Measurements from ENCODE around the gene TMEM250. TPM values are rescaled to one million over a fixed set of nuclear protein-coding genes. Genes with fewer than 3 reads are reported as not detected.

Gene TMEM250
- total RNA-seq, 2 donors from 2014 or later: 20.3 to 29.3 TPM

DNA sequence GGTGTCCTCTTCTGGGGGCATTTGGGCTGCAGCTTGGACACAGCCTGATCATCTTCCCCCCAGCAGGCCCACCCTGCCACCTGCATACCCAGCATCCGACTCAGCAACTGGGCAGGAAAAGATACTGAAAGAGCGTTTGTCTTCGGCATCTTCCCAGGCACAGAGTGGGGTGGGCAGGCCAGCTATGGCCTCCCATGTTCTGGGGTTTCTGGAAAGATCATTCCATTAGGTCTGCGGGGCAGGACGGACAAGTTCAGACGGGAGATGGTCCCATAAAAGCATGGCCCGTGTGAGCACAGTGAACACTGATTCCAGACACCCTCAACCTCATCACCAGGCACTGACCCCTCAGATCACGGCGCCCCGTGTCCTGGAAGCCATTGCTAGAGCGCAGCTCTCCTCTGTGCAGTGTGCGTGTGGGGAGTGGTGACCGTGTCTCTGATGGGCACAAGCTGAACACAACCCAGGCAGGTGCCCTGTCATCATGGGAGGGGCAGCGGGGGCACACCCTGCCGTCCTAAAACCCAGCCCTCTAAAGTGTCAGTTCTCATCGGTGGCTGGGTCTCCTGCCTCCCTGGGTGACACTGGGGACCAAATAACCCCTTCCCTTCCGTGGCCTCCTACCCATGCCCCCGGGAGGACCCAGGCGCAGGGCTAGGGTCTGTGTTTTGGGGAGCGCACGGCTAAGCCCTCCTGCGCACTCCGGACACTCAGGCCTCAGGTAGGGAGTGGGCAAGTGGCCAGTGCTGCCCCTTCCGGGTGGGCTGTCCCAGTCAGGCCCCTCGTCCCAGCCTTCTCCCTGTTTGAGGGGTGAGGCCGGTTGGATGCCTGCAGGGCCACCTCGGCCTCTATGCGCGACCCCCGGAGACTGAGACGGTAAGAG is 13.2 kb upstream of the TMEM250 start:
- Histone ChIP-seq H3K4me3 (no peak overlapping the region), H3K27me3 (no peaks in the 10 kb centered on the region), H3K4me1 (peaks cover 0 to 23% of the 10 kb centered on the region in 2 donors), H3K36me3 (no peaks in the 10 kb centered on the region), H3K27ac (no peak overlapping the region), H3K9me3 (no peaks in the 10 kb centered on the region)
- no peak for DNase-seq (ENCODE audit: low spot score)
- TF ChIP-seq CTCF (IDR thresholded peaks at IDR 0.05): no peak

- Histone ChIP-seq H3K27ac (no peak overlapping the region), H3K36me3 (no peaks in the 10 kb centered on the region), H3K9me3 (no peaks in the 10 kb centered on the region), H3K4me3 (no peak overlapping the region), H3K27me3 (no peaks in the 10 kb centered on the region), H3K4me1 (peaks cover 0 to 20% of the 10 kb centered on the region in 2 donors)
- DNase-seq (ENCODE audit: low spot score): no peak
- TF ChIP-seq CTCF (IDR thresholded peaks at IDR 0.05): no peak
These were observed 10.5 kb upstream of the TMEM250 start for GRCh38 chr9:136129176-136129575.

GRCh38 chr9:136128436-136128835 is 9.8 kb upstream of the TMEM250 start:
- no peak for TF ChIP-seq CTCF (IDR thresholded peaks at IDR 0.05)
- H3K27me3 ChIP-seq: no peaks in the 10 kb centered on the region
- H3K9me3 ChIP-seq: no peaks in the 10 kb centered on the region
- H3K4me3 ChIP-seq: no peak overlapping the region
- no peak for DNase-seq (ENCODE audit: low spot score)
- H3K4me1 ChIP-seq: peaks cover 0 to 13% of the 10 kb centered on the region in 2 donors
- no peak overlapping the region for H3K27ac ChIP-seq
- H3K36me3 ChIP-seq: no peaks in the 10 kb centered on the region

DNA sequence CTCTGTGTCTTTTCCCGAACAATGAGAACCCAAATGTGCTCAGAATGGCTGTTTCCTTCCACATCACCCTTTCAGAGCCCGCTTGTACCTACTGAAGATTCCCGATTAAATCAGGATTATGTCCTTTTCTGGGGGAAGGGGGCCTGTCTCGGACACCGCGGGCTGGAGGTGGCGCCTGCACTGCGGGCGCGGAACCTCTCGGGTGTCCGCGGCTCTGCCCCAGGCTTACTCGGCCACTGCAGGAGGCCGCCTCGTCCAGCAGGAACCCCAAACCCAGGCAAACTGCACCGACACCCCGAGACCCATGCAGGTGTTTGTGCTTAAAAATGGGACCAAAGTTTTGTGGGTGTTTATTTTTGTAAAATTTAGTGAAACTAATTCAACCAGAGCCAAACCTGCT is 8.6 kb upstream of the TMEM250 start:
- Histone ChIP-seq H3K4me1 (peaks cover 0 to 11% of the 10 kb centered on the region in 2 donors), H3K4me3 (no peak overlapping the region), H3K36me3 (no peaks in the 10 kb centered on the region), H3K27ac (no peak overlapping the region), H3K9me3 (no peaks in the 10 kb centered on the region), H3K27me3 (no peaks in the 10 kb centered on the region)
- no peak for TF ChIP-seq CTCF (IDR thresholded peaks at IDR 0.05)
- no peak for DNase-seq (ENCODE audit: low spot score)

GRCh38 chr9:136124976-136125692 is 6.5 kb upstream of the TMEM250 start:
- no peak overlapping the region for H3K27ac ChIP-seq
- no peaks in the 10 kb centered on the region for H3K36me3 ChIP-seq
- no peaks in the 10 kb centered on the region for H3K27me3 ChIP-seq
- DNase-seq (ENCODE audit: low spot score): no peak
- peaks cover 0 to 14% of the 10 kb centered on the region in 2 donors for H3K4me1 ChIP-seq
- TF ChIP-seq CTCF (IDR thresholded peaks at IDR 0.05): no peak
- no peaks in the 10 kb centered on the region for H3K9me3 ChIP-seq
- no peak overlapping the region for H3K4me3 ChIP-seq
